Thyroid gland (tissue), 4 donors: Measurements from ENCODE around the gene POLR2C. TPM values are rescaled to one million over a fixed set of nuclear protein-coding genes. Genes with fewer than 3 reads are reported as not detected.
A peak's percentile ranks its signal among the peaks of the same experiment; 100 is the strongest.

ENCODE experiments used
- DNase-seq, 2 donors: peaks; one replicate each; pipeline ENCODE4 v3.0.0-alpha.2; 2019
- H3K27ac ChIP-seq, 3 donors: fragments of 200-600 bp; sonication (generic); 1 replicate in 2 of 3; 2 replicates in 1 of 3; pipeline ENCODE4 v1.5.1; 2016 to 2019; ENCODE audit warnings: mild to moderate bottlenecking in 1 of 3, moderate library complexity in 1 of 3
- H3K27me3 ChIP-seq: fragments of 200-600 bp; sonication (generic); one replicate; pipeline ENCODE4 v1.5.1; 2019
- H3K36me3 ChIP-seq, 2 donors: fragments of 200-600 bp; sonication (generic); one replicate each; pipeline ENCODE4 v1.5.1; 2016 to 2019
- H3K4me1 ChIP-seq, 2 donors: fragments of 200-600 bp; sonication (generic); one replicate each; pipeline ENCODE4 v1.5.1; 2017 to 2019
- H3K4me3 ChIP-seq, 3 donors: fragments of 200-600 bp; sonication (generic); replicated peaks in 1 of 3; 1 replicate in 2 of 3; 2 replicates in 1 of 3; pipeline ENCODE4 v1.5.1; 2016; ENCODE audit warnings: mild to moderate bottlenecking in 1 of 3
- H3K9me3 ChIP-seq: fragments of 200-600 bp; sonication (generic); one replicate; pipeline ENCODE4 v1.5.1; 2017
- CTCF ChIP-seq, 6 experiments: fragments of 200-600 bp in 3 of 6; fragments of 450-650 bp in 3 of 6; sonication (generic) in 3 of 6; IDR thresholded peaks; one replicate each; pipeline ENCODE4 v1.5.1; 2016 to 2019; ENCODE audit warnings: antibody characterized with exemption in 6 of 6, mild to moderate bottlenecking in 2 of 6, inconsistent platforms in 1 of 6, moderate library complexity in 1 of 6
- POLR2A ChIP-seq, 2 donors: fragments of 450-650 bp; IDR thresholded peaks; one replicate each; pipeline ENCODE4 v1.6.1; 2017; ENCODE audit warnings: antibody characterized with exemption in 2 of 2, mild to moderate bottlenecking in 2 of 2, moderate library complexity in 1 of 2
- WGBS, 2 donors: methylation state at CpG; one replicate each; pipeline ENCODE4 v1.1.5; 2017; 5-methylcytosine and 5-hydroxymethylcytosine counted together
- intact Hi-C: fragments of 100-400 bp; cut with DNase I; formaldehyde crosslinking; loops from one replicate; pipeline ENCODE4 v1.15.1; 2023
- total RNA-seq, 4 donors: library from RNA; depleted of rRNA; stranded (reverse); fragments of >200 nt; gene quantifications; one replicate each; pipeline ENCODE4 v1.2.3, GENCODE V29; 2016

The POLR2C gene
- 100 to 1,000 TPM; 126 to 212 (median 174) TPM for total RNA-seq

GRCh38 chr16:57462209-57462977 lies at the start of gene POLR2C:
Gene POLR2C, plus strand, starts transcription at chr16:57462679. Its CDS starts 46 bp downstream, at chr16:57462725.
- WGBS, 2 donors = 3 to 4% methylated on average over 10 of the region's 47 CpGs
- Histone ChIP-seq H3K27ac (peak within 1 kb of the TSS; percentile 80 to 89 (median 85)), H3K27me3 (no peaks in the 10 kb centered on the region), H3K4me1 (peaks cover 14 to 23% of the 10 kb centered on the region in 2 donors), H3K9me3 (no peaks in the 10 kb centered on the region), H3K4me3 (peak within 1 kb of the TSS; percentile 54 to 96 (median 86)), H3K36me3 (peaks cover 43 to 46% of the 10 kb centered on the region in 2 donors)
- intact Hi-C loops = loop anchor here (5.0 kb wide), 1 partner anchor 55 kb away; no protein-coding TSS in a partner anchor
- DNase-seq = peak; percentile 86 to 89
- TF ChIP-seq CTCF (IDR thresholded peaks at IDR 0.05) = peak; percentile 86 to 98 (median 96)
- TF ChIP-seq POLR2A (IDR thresholded peaks at IDR 0.05) = peak in 1 of 2 donors; percentile 79

DNA sequence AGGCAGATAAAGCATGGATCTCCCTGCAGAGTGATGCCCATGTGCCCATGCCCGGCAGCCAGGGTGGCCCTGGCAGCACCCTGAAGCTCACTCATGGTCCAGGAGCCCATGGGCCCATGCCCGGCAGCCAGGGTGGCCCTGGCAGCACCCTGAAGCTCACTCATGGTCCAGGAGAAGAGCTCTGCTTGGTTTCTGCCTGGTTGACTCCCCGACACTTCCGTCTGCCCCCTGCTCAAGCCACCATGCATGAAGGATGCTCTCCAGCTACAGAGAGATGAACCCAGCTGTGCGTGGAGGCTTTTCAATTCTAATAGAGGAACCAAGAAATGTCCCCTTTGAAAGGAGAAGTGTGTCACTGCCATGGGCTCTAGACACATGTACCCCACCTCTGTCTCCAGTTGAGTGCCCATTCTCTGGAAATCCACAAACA lies 49.2 kb upstream of the POLR2C start:
- H3K27me3 ChIP-seq = no peaks in the 10 kb centered on the region
- H3K4me3 ChIP-seq = no peak overlapping the region
- intact Hi-C loops = loop anchor here (5.0 to 10.0 kb wide), 2 partner anchors 36 to 329 kb away; no protein-coding TSS in a partner anchor
- no peak overlapping the region for H3K27ac ChIP-seq
- no peak for TF ChIP-seq CTCF (IDR thresholded peaks at IDR 0.05)
- TF ChIP-seq POLR2A (IDR thresholded peaks at IDR 0.05) = no peak
- no peak for DNase-seq
- H3K9me3 ChIP-seq = no peaks in the 10 kb centered on the region
- H3K36me3 ChIP-seq = no peaks in the 10 kb centered on the region
- peaks cover 3 to 16% of the 10 kb centered on the region in 2 donors for H3K4me1 ChIP-seq
- WGBS, 2 donors = 62 to 63% methylated on average over 1 to 5 of the region's 5 CpGs

DNA sequence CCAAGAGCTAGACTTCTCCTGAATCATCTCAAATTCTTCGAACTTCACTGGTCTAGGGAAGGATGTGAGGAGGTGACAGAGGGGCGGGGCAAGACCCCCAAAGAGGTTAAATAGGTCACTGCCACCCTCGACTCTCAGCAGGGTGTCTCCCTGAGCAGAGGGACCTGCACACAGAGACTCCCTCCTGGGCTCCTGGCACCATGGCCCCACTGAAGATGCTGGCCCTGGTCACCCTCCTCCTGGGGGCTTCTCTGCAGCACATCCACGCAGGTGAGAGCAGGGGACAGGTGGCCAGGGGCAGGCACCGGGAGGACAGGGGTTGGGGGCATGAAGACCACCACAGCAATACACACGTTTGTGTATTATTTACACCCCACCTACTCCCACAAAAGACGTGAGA lies 48.7 kb upstream of the POLR2C start:
- no peaks in the 10 kb centered on the region for H3K36me3 ChIP-seq
- no peak overlapping the region for H3K4me3 ChIP-seq
- no peak overlapping the region for H3K27ac ChIP-seq
- DNase-seq = no peak
- no peaks in the 10 kb centered on the region for H3K27me3 ChIP-seq
- WGBS, 2 donors = 68 to 77% methylated on average over 7 of the region's 7 CpGs
- H3K9me3 ChIP-seq = no peaks in the 10 kb centered on the region
- intact Hi-C loops = loop anchor here (5.0 to 10.0 kb wide), 2 partner anchors 36 to 329 kb away; no protein-coding TSS in a partner anchor
- peaks cover 5 to 18% of the 10 kb centered on the region in 2 donors for H3K4me1 ChIP-seq
- no peak for TF ChIP-seq POLR2A (IDR thresholded peaks at IDR 0.05)
- no peak for TF ChIP-seq CTCF (IDR thresholded peaks at IDR 0.05)

- TF ChIP-seq CTCF (IDR thresholded peaks at IDR 0.05) (no peak), POLR2A (IDR thresholded peaks at IDR 0.05) (no peak)
- no peaks in the 10 kb centered on the region for H3K36me3 ChIP-seq
- peak overlapping the region in 1 of 3 donors; percentile 45 for H3K27ac ChIP-seq
- no peaks in the 10 kb centered on the region for H3K27me3 ChIP-seq
- H3K4me3 ChIP-seq = no peak overlapping the region
- 80 to 96% methylated on average over 5 to 12 of the region's 16 CpGs for WGBS, 2 donors
- intact Hi-C loops = loop anchor here (2.0 to 10.0 kb wide), 3 partner anchors 101 to 331 kb away; no protein-coding TSS in a partner anchor
- H3K4me1 ChIP-seq = peaks cover 5 to 23% of the 10 kb centered on the region in 2 donors
- no peak for DNase-seq
- H3K9me3 ChIP-seq = no peaks in the 10 kb centered on the region
Observed at GRCh38 chr16:57416084-57416483, 46.4 kb upstream of the POLR2C start.

- Histone ChIP-seq H3K4me1 (peaks cover 5 to 37% of the 10 kb centered on the region in 2 donors), H3K27me3 (no peaks in the 10 kb centered on the region), H3K27ac (no peak overlapping the region), H3K36me3 (no peaks in the 10 kb centered on the region), H3K4me3 (no peak overlapping the region), H3K9me3 (no peaks in the 10 kb centered on the region)
- no peak for TF ChIP-seq CTCF (IDR thresholded peaks at IDR 0.05)
- TF ChIP-seq POLR2A (IDR thresholded peaks at IDR 0.05) = no peak
- WGBS, 2 donors = 71 to 73% methylated on average over 6 of the region's 6 CpGs
- intact Hi-C loops = loop anchor here (5.0 to 10.0 kb wide), 2 partner anchors 98 to 335 kb away; no protein-coding TSS in a partner anchor
- DNase-seq = no peak
Observed at GRCh38 chr16:57419506-57419905, 43.0 kb upstream of the POLR2C start.
